Stimulated activated CD8-positive, alpha-beta memory T cell treated with anti-CD3 and anti-CD28 coated beads, Interleukin-7, amount 100 ng/mL, for 48 hours (primary cell): Measurements from ENCODE around the gene KIF12.

Experiments
- DNase-seq, 2 donors: peaks; one replicate each; pipeline ENCODE4 v3.0.0-alpha.2; 2020; ENCODE audit warnings: low read depth in 1 of 2; ENCODE audit errors: extremely low read depth in 1 of 2

The KIF12 gene

DNA sequence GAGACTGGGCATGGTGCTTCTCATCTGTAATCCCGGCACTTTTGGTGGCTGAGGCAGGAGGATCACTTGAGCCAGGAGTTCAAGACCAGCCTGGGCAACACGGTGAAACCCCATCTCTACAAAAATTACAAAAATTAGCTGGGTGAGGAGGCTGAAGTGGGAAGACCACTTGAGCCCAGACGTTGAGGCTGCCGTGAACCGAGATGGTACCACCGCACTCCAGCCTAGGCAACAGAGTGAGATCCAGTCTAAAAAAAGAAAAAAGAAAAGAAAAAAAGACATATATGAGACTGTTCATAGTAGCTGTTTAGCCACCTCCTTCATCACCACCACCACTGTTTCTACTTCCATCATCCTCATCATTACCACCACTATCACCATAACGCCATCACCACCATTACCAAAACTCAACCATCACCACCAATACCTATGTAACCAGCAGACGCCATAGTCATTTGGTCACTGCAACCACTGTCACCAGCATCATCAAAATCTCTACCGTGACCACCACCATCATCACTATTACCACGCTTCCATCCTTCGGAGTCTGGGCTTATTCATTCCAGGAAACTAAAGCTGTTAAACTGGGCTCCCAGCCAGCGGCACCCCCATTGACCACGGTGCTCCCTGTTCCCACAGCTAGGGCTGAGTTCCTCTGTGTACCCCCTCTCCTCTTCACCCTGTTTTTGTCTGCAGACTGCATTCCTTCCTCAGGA lies 8.4 kb upstream of the KIF12 start:
- DNase-seq: no peak

DNA sequence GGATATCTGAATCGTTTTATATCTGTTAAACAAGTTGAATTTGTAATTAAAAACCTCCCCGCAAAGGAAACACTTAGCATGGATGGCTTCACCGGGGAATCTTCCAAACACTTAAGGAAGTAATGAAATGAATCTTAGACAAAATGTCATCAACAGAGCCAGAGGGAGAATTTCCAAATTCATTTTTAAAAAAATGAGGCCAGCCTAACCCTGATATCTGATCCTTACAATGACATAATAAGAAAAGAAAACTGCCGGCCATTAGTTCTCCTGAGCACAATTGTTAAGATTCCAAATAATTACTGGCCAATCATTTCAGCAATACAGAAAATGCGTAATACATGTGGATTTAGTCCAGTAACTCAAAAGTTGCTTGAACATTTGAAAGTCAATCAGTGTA lies 6.1 kb upstream of the KIF12 start:
- no peak for DNase-seq

DNA sequence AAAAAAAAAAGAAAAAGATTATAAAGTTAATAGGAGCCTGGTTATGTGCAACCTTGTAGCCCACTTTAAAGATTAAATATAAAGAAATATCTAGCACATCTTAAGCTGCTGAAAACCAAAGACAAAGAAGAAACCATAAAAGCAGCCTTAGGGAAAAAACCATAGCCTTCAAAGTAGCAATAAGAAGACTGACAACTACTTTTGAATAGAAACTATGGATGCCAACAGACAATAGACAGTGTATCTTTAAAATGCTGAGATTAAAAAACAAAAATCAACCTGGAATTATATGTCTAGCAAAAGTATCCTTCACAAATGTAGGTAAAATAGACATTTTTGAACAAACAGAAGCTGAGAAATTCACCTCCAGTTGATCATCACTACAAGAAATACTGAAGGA lies 3.4 kb upstream of the KIF12 start:
- DNase-seq: no peak

DNA sequence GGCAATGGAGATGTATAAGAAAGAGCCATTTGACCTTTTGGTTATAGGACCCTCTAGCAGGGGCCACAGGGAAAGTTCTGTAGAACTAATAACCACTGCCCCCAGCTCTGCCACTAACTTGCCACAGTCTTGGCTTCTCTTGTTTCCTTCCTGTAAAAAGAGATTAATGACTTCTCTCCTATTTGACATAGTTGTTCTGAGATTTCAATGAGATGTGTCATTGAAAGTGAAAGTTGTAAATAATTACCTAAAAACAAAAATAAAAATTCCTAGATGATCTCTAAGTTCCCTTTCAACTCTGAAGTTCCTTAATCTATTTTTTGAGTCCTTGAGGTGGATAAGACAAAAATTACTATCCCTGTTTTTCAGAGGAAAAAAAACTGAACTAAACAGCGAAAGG lies 1.4 kb upstream of the KIF12 start:
- no peak for DNase-seq

DNA sequence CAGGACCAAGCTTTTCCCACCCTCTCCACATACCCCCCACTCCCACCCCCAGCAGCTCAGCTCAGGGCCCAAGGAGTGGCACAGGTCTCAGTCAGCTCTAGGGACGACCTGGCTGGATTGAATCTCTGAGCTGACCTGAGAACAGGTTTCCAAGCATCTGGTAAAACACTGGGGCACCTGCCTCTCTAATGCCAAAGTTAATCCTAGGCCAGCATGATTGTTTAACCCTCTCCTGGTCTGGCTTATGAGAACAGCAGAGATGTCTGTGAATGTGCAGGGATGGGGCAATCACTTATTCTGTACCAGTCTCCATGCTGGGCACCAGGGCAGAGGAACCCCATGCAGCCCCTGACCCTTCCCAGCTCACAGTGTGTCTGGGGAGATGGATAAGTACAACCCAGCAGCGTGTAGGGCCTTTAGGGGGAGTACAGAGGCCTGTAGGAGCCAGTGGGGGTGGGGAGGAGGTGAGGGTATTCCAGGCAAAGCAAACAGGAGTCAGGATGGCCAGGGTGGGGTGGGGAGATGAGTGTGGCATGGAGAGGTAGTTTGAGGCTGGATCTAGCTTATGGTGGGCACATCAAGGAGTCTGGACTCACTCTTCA lies 678 bp upstream of the KIF12 start:
- no peak for DNase-seq

DNA sequence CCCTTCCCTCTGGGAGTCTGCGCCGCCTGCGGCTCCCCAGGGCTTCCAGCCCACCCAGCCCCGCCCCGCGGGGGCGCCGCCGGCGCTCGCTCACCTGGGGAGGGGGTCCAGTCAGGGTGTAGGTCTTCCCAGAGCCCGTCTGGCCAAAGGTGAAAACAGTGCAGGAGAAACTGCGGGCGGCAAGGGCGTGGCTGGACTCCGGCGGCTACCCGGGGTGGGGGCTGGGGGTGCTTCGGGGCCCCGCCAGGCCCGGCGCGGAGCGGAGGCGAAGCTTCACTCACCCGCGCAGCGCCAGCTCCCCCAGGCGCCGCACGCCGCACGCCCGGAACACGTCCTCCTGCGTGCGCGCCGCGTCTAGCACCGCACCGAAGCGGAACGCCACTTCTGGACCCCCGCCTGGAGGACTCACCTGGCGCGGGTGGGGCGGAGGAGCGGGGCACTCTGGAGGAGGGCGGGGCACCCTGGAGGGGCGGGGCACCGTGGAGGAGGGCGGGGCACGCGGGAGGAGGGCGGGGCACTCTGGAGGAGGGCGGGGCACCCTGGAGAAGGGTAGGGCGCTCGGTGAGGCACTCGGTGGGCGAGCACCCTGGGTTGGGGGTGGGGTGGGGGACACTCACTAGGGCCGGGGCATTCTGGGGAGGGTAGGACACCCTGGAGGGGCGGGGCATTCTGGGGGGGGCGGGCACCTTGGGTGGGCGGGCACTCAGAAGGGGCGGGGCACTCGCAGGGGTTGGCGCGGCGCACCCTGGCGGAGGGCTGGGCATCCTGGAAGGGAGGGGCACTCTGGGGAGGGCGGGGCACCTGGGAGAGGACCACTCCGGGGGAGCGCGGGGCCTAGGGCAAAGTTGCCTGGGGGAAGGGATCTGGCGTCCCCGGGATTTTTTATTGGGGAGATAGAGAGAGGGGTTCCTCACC lies 814 bp downstream of the KIF12 start:
- DNase-seq: no peak

DNA sequence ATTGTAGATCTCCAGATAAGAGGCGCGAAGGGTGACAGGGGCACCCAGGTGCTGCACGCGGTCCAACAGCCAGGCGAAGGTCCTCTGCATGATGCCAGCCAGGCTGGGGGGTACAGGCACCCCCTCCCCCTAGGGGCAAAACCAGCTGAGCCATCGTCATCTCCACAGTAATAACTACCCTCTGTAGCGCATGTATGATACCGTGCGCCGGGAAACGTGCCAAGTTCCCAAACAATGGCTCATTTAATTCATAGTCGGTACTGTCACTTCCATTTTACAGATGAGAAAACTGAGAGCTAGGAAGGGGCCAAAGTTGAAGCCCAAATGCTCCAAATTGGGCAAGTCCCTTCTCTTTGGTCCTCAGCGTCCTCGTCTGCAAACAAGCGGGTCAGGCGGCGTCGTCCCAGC lies 1.5 kb downstream of the KIF12 start:
- no peak for DNase-seq

DNA sequence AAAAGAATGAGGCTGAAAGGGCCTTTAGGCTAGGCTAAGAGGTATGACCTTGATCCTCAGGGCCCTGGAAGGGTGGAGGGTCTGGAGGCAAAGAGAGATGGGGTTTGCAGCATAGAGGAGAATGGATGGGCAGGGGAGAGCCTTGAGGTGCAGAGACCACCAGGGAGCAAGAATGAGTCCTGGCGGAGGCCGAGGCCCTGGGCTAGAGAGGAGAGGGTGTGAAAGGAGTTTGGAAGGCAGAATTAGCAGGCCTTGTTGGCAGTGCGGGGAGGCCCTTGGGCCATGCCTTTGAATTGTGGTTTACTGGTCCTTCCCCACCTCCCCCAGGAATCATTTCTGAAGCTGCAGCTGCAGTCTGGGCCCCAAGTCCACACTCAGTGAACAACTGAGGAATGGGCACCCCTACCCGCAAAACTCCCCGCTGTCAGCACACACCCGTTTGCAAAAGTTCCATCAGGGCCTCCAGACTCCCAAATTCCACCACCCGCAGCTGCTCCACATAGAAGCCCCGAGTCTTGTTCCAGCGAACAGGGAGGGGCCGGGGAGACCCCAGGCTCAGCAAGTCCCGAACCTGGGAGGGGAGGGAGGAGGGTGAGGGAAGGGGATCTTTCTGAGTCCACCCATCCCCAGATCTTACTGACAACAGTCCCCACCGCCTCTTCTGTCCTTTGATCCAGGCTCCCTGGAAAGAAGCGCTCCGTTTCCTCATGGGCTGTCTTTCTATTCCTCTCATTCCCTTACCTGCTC lies 2.1 kb downstream of the KIF12 start:
- DNase-seq: no peak

DNA sequence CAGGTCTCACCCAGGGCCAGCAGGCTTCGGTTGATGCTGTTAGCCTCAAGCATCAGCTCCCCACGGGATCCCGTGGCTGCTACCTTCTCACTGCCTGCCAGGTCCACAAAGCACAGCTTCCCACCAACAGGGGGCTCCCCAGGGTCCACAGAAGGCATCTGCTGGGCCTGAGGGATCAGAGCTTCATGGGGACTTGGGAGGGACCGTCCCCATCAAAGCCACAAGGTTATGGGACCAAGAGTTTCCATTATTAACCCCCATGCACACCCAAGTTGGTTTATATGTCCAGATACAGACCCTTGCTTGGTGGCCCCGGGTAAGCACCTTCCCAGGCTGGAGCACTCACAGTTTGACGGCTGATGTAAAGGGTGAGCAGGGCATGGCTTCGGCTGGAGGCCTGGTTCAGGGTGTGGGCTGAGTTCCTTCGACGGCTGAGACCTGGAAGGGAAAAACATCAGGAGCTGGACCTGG lies 3.0 kb downstream of the KIF12 start:
- no peak for DNase-seq

DNA sequence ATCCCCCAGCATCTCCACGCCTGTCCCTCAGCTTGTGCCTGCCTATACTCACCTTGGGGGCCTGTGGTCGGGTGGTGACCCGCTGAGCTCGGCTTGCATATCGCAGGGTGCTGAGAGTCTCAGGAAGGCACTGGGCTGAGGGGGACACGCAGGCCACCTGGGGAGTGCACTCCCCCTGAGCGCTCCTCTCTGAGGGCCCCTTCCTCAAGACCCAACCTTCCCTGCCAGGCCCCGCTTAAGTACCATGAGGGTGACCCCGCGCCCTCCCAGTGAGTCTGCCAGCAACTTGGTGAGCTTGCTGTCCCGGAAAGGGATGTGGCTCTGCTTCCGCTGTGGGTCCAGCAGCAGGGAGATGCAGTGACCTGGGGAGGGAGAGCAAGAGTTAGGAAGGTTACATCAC lies 4.1 kb downstream of the KIF12 start:
- DNase-seq: no peak

DNA sequence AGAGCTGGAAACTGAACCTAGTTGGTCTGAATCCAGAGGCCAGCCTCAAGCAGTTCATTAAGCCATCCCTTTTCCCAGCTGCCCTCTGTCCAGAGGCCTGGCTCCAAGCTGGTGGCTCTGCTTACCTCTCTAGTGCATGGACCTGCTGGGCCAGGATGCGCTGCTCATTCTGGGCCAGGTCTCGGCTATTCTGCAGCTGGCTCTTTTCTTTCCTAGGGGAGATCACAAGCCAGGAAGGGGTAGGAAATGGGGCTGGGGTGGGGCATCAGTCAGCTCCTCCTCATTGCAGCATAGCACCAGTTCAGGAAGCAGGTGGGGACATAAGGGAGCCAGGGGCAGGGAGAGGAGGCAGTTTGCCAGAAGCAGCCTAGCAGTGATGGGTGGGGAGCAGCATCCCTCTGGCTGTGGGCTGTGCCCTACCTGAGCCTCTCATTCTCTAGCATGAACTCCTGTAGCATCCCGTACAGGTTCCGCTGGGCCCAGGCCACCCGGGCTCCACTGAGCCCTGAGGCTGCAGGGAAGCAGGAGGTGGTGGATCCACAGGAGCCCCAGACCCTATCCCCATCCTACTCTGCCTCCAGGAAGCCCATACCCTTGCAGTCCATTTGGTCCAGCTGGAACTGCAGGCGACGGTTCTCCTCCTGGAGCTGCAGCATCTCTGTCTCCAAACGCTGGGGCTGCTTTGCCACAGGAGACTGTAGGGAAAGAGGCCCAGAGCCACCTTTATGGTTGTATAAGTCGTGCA lies 5.2 kb downstream of the KIF12 start:
- no peak for DNase-seq

DNA sequence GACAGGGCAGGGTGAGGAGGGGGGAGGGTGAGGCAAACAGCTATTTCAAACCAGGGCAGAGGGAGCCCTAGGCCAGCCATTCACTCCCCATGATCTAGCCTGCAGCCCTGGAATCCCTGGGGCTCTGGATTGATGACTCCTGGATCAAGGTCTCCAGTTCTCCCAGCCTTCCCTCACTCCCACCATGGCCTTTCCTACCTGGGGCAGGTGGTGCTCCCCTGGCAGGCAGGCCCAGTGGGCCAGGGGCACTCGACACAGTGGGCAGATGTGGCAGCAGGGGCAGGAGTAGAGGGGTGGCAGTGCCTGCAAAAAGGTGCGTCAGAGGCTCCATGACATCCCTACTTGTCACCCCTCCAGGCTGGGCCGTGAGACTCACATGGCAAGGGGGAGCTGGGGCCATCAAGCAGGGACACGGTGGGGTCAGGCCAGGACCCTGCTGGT lies 6.0 kb downstream of the KIF12 start:
- no peak for DNase-seq

DNA sequence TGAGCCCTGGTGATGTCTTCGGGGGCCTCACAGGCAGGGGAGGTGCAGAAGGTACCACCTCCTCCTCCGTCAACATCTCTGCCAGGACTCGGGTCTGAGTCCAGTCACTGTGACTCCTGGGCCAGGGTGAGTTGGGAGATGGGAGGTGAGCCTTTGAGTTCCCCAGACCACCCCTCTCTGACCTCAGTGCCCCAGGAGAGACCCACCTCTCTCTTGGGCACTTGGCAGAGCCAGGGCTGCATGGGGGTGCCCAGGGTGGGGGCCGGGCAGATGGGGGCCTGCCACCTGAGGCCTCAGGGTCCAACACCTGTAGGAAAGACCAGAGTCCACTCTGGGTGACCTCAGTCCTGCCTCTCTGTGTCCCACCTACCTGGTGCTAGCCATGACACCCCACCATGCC lies 6.8 kb downstream of the KIF12 start:
- no peak for DNase-seq

DNA sequence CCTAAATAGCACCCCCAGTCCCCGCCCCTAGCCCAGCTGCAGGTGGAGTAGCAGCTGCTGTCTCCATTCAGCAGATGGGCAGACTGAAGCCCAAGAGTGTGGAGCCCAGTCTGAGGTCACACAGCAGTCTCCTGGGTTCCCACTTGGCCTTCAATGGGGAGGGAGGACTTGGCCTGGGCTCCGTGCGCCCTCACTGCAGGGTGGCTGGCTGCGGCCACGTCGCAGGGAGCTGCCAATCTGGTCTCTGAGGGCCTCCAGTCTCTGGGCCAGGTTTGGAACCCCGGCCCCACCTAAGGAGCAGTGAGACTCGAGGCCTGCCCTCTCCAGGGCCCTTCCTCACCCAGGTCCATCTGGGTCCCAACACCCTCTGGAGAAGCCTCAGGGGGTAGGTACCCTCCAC lies 7.4 kb downstream of the KIF12 start:
- no peak for DNase-seq

DNA sequence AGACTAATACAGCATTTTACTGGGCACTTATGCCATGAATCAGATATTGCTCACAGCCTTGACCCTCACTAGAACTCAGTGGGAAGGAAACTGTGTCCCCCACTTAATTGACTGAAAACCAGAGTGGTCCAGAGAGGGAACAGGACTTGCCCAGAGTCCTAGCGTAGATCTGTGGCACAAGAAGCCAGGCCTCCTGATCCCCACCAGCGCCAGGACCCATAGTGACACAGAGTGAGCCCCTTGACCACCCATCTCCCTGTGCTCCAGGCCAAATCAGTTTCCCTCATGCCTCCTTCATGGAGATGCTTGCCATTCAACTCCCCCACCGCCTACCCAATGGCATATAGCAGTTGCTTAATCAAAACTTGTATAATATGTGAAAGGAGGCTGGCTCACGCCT lies 8.3 kb downstream of the KIF12 start:
- DNase-seq: no peak

DNA sequence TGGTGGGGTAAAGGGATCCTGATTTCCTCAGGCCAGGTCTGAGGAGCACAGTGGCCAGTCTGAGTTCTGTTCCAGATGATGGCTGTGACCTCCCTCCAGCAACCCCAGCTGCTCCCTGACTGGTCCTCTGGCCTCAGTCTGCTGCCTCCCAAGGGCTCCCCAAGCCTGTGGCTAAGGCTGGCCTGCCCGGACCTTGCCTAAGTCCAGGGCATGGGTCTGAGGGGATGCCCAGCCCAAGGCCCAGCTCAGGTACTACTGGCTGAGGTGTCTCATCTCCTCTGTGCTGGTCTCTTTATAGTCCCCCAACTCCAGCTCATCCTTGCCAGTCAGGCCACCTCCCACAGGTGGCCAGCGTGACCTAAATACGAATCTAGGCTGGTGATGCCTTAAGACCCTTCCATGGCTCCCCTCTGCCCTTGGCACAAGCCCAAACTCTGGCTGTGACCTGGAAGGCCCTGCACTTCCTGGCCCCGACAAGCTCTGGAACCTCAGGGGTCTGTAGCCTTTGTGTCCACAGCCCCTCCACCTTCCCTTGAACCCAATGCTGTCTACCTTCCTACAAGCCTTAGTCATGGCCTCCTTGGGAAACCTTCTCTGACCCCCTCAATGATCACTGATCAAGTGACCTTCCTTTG lies 9.8 kb downstream of the KIF12 start:
- DNase-seq: no peak

DNA sequence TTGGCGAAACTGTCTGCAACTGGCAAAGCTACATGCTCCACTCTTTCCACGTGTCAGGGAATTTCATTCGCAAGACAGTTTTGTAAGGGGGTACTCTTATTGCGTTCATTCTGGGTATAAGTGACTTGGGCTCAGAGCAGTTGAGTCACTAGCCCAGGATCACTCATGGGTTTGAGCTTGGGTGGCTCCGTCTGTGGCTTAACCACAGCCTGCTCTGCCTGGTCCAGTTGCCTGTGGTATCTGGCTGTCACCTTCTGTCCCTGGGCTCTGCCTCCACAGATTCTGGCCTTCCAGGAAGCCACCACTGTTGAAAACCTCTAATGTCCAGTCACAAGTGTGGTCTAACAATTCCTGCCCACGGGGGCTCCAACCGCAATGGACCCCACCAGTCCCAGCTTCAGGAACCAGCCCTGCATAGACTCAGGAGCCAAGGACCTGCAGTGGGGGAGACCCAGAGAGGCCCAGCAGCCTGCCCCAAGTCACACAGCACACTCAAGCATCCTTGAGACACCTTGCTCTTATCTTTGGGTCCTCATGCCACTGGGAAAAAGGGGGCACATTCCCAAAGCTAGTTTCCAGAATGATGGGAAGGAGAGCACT lies 10.4 kb downstream of the KIF12 start:
- DNase-seq: no peak

DNA sequence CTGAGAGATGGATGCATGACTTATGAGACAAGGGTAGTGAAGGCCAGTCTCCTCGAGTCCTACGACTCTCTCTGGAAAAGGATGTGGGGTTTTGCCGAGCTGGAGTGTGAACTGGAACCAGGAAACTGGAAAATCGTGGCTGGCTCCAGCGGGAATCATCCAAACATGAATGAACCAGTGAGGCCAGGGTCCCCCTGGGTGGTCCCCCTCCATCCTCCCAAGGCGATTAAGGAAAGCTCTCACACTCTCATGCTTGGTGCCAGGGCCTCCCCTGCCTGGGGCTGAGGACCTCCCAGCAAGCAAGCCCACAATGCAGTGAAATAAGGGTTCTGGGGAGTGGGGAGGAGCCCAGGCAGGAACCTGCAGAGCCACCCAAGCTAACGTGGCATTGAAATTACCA lies 11.4 kb downstream of the KIF12 start:
- DNase-seq: no peak

DNA sequence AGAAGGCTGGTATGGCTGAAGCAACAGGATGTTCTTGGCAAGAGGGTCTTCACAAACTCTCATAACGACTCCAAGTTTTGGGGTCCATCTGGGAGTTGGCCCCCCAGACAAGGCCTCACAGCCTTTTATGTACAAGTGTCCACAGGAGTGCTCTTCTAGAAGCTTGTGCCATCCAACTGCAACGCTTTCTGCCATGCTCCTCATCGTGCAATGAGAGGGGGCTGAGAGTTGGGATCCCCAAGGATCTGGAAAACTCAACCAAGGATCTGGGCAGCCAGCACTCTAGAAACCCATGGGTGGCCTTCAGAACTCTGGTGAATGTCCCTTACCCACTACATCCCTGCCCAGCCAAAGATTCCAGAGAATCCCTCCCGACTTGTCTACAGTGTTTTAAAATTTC lies 12.5 kb downstream of the KIF12 start:
- DNase-seq: no peak
